Transverse colon (tissue), 4 donors: Measurements from ENCODE around the gene METTL24. TPM values are rescaled to one million over a fixed set of nuclear protein-coding genes. Genes with fewer than 3 reads are reported as not detected.
"Not testable (repeated sequence)": the region's sequence is repeated elsewhere in the genome, so short reads cannot be mapped to it uniquely, and the experiment has no call there.

Experiments used
- DNase-seq: peaks from one replicate; pipeline ENCODE4 v3.0.0-alpha.2; 2019
- H3K27ac ChIP-seq, 4 donors: fragments of 200-600 bp; sonication (generic); 2 replicates each; pipeline ENCODE4 v1.5.1; 2016 to 2018; ENCODE audit warnings: inconsistent platforms in 4 of 4
- H3K27me3 ChIP-seq: fragments of 200-600 bp; sonication (generic); 2 replicates; pipeline ENCODE4 v1.5.1; 2017; ENCODE audit warnings: inconsistent platforms
- H3K36me3 ChIP-seq, 4 donors: fragments of 200-600 bp; sonication (generic); 2 replicates each; pipeline ENCODE4 v1.5.1; 2017 to 2019; ENCODE audit warnings: inconsistent platforms in 4 of 4
- H3K4me1 ChIP-seq, 4 donors: fragments of 200-600 bp; sonication (generic); 2 replicates each; pipeline ENCODE4 v1.5.1; 2017 to 2020; ENCODE audit warnings: inconsistent platforms in 4 of 4
- H3K4me3 ChIP-seq, 4 donors: fragments of 200-600 bp; sonication (generic); 1 replicate in 1 of 4; 2 replicates in 3 of 4; pipeline versions ENCODE4 v1.5.1 to v1.6.1; 2017 to 2019; ENCODE audit warnings: inconsistent platforms in 4 of 4
- H3K9me3 ChIP-seq, 2 donors: fragments of 200-600 bp; sonication (generic); 2 replicates each; pipeline ENCODE4 v1.5.1; 2017 to 2019; ENCODE audit warnings: inconsistent platforms in 2 of 2
- EP300 ChIP-seq: sonication (generic); formaldehyde crosslinking; IDR thresholded peaks from one replicate; pipeline ENCODE4 v1.6.1; 2017; ENCODE audit warnings: antibody characterized with exemption, low read depth
- POLR2A ChIP-seq: fragments of 450-650 bp; IDR thresholded peaks from one replicate; pipeline ENCODE4 v1.6.1; 2016; ENCODE audit warnings: antibody characterized with exemption, mild to moderate bottlenecking, moderate library complexity
- POLR2AphosphoS5 ChIP-seq, 3 donors: sonication (generic); formaldehyde crosslinking; IDR thresholded peaks; one replicate each; pipeline ENCODE4 v1.6.1; 2016; ENCODE audit warnings: antibody characterized with exemption in 3 of 3
- WGBS, 2 donors: methylation state at CpG; one replicate each; pipeline ENCODE4 v1.1.5; 2018; ENCODE audit warnings: low coverage in 1 of 2; 5-methylcytosine and 5-hydroxymethylcytosine counted together
- in situ Hi-C, 4 donors: fragments of 200-750 bp; cut with MboI; loops; one replicate each; pipeline versions ENCODE4 v1.15.0 to v1.15.1; 2017; ENCODE audit warnings: low sequenced_read_pairs in 3 of 4, low pct_ligation_motif_present in 1 of 4, low pct_unique_long_range_greater_than_20kb in 1 of 4
- intact Hi-C: fragments of 100-400 bp; cut with DNase I; formaldehyde crosslinking; loops from one replicate; pipeline ENCODE4 v1.15.1; 2023; ENCODE audit warnings: low total_unique reads
- total RNA-seq, 4 donors: library from RNA; depleted of rRNA; stranded (reverse); fragments of >200 nt; gene quantifications; one replicate each; pipeline ENCODE4 v1.1.0, GENCODE V29; 2016
- TF ChIP-seq, protein P1 (sequence below), 5 experiments: fragments of 200-600 bp in 3 of 5; fragments of 450-650 bp in 2 of 5; sonication (generic) in 3 of 5; IDR thresholded peaks; 1 replicate in 2 of 5; 2 replicates in 3 of 5; pipeline ENCODE4 v1.5.1; 2016 to 2017; ENCODE audit warnings: antibody characterized with exemption in 5 of 5, inconsistent platforms in 3 of 5, mild to moderate bottlenecking in 2 of 5, moderate library complexity in 1 of 5

The METTL24 gene
- total RNA-seq, 4 donors from 2014 or later: 1.4 to 59.9 (median 14.7) TPM

DNA sequence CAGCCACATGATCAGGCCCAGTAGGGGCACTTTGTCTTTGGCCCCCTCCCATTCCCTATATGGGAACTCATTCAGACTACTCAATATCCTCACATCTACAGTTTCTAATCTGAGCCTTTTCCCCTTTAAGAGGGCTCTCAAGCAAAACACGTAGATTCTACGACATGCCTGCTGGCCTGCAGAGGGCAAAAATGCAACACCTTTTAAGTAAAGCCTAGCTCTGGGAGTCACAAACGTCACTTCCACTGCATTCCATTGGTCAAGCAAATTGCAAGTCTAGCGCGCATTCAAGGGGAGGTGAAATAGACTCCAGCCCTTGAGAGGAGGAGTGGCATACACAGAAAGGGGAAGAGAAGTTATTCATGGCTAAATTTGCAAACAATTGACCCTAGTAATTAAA, 107.3 kb downstream of the METTL24 start:
- intact Hi-C loops (no loop called here), in situ Hi-C loops (no loop called here)
- 75 to 80% methylated on average over 4 to 5 of the region's 5 CpGs for WGBS, 2 donors
- TF ChIP-seq POLR2AphosphoS5 (IDR thresholded peaks at IDR 0.05) (no peak), POLR2A (no peak), EP300 (no peak)
- TF ChIP-seq, protein P1, sequence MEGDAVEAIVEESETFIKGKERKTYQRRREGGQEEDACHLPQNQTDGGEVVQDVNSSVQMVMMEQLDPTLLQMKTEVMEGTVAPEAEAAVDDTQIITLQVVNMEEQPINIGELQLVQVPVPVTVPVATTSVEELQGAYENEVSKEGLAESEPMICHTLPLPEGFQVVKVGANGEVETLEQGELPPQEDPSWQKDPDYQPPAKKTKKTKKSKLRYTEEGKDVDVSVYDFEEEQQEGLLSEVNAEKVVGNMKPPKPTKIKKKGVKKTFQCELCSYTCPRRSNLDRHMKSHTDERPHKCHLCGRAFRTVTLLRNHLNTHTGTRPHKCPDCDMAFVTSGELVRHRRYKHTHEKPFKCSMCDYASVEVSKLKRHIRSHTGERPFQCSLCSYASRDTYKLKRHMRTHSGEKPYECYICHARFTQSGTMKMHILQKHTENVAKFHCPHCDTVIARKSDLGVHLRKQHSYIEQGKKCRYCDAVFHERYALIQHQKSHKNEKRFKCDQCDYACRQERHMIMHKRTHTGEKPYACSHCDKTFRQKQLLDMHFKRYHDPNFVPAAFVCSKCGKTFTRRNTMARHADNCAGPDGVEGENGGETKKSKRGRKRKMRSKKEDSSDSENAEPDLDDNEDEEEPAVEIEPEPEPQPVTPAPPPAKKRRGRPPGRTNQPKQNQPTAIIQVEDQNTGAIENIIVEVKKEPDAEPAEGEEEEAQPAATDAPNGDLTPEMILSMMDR (IDR thresholded peaks at IDR 0.05): no peak
- Histone ChIP-seq H3K27me3 (no peaks in the 10 kb centered on the region), H3K4me3 (no peak overlapping the region), H3K4me1 (no peaks in the 10 kb centered on the region), H3K9me3 (no peaks in the 10 kb centered on the region), H3K27ac (no peak overlapping the region), H3K36me3 (no peaks in the 10 kb centered on the region)
- DNase-seq: no peak

DNA sequence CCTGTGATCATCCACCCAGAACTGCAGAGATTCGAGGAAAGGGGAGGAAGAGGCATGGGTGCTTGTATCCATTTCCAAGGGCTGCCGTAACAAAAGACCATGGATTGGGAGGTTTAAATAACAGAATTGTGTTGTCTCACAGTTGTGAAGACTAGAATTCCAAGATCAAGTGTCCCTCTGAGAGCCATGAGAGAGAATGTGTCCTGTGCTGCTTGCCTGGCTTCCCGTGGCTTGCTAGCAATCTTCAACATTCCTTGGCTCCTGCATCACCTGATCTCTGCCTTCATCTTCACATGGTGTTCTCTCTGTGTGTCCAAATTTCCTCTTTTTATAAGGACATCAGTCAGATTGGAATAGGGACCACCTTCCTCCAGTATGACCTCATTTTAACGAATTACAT, 108.1 kb downstream of the METTL24 start:
- Histone ChIP-seq H3K4me3 (no peak overlapping the region), H3K9me3 (no peaks in the 10 kb centered on the region), H3K27me3 (no peaks in the 10 kb centered on the region), H3K4me1 (no peaks in the 10 kb centered on the region), H3K27ac (no peak overlapping the region), H3K36me3 (no peaks in the 10 kb centered on the region)
- DNase-seq: no peak
- in situ Hi-C loops: no loop called here
- intact Hi-C loops: no loop called here
- WGBS, 2 donors: 84 to 100% methylated on average over 2 to 4 of the region's 4 CpGs
- no peak for TF ChIP-seq POLR2A
- TF ChIP-seq EP300: no peak
- TF ChIP-seq, protein P1 (IDR thresholded peaks at IDR 0.05): no peak
- TF ChIP-seq POLR2AphosphoS5 (IDR thresholded peaks at IDR 0.05): no peak

DNA sequence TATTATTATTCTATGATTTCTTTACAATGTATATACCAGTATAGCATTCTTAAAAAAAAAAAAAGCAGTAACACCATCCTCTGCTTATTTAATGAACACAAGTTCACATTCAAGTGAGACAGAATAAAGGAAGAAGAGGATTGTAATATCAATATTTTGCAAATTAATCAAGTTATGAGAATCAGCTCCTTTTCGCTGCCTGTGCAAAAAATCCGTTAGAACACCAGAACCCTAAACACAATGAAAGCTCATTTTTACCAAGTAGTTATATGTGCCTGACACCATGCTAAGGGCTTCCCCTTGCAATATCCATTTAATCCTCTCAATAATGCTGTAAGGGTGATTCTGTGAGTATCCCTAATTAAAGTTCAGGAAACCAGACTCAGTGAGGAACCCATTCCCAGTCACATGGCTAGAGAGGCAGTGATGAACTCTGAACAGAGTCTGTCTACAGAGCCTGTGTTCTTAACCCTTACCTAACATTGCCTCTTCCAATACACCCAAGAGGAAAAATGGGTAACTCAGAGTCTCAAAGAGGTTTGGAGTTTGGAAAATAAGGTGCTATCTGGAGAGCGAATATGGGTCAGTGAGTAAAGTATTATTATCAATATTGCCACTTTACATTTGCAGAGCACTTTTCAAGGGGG, 111.1 kb downstream of the METTL24 start:
- TF ChIP-seq, protein P1 (IDR thresholded peaks at IDR 0.05): no peak
- no peak for TF ChIP-seq POLR2A
- TF ChIP-seq POLR2AphosphoS5 (IDR thresholded peaks at IDR 0.05): no peak
- no peak for TF ChIP-seq EP300
- Histone ChIP-seq H3K9me3 (no peaks in the 10 kb centered on the region), H3K27me3 (no peaks in the 10 kb centered on the region), H3K27ac (no peak overlapping the region), H3K4me1 (no peaks in the 10 kb centered on the region), H3K36me3 (no peaks in the 10 kb centered on the region), H3K4me3 (no peak overlapping the region)
- WGBS, 2 donors: 90 to 97% methylated on average over 3 of the region's 3 CpGs
- no peak for DNase-seq
- in situ Hi-C loops (no loop called here), intact Hi-C loops (no loop called here)

DNA sequence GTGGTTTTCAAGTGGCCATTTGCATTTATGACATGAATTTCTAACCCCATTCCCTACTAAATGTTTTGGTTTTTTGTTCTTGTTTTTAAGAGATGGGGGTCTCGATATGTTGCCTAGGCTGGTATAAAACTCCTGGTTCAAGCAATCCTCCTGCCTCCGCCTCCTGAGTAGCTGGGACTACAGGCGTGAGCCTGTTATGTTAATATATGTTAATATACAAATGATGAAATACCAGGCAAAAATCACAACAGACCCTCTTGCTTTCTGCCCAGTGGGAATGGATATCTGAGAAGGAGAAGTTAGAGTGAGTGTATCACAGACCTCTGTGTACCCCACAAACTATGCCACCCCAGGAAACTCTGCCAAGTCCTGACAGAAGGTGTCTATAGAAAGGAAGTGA, 111.8 kb downstream of the METTL24 start:
- in situ Hi-C loops: no loop called here
- Histone ChIP-seq H3K27ac (no peak overlapping the region), H3K4me3 (no peak overlapping the region), H3K4me1 (no peaks in the 10 kb centered on the region), H3K9me3 (no peaks in the 10 kb centered on the region), H3K36me3 (no peaks in the 10 kb centered on the region), H3K27me3 (no peaks in the 10 kb centered on the region)
- no peak for TF ChIP-seq EP300
- TF ChIP-seq POLR2A: no peak
- TF ChIP-seq, protein P1 (IDR thresholded peaks at IDR 0.05): no peak
- no peak for TF ChIP-seq POLR2AphosphoS5 (IDR thresholded peaks at IDR 0.05)
- 95 to 100% methylated on average over 3 of the region's 3 CpGs for WGBS, 2 donors
- intact Hi-C loops: no loop called here
- DNase-seq: no peak

DNA sequence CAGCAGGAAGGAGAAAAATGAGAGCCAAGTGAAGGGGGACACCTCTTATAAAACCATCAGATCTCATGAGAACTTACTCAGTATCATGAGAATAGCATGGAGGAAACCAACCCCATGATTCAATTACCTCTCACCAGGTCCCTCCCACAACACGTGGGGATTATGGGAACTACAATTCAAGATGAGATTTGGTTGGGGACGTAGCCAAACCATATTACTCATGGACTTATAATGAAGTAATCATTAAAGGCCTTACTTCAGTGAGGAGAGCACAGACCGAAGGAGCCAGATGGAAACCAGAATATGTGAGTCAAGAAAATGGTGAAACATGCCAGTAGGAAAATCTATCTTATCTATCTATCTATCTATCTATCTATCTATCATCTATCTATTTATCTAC, 113.5 kb downstream of the METTL24 start:
- H3K36me3 ChIP-seq, H3K27ac ChIP-seq, intact Hi-C loops, H3K27me3 ChIP-seq, H3K9me3 ChIP-seq, DNase-seq, in situ Hi-C loops, H3K4me3 ChIP-seq, H3K4me1 ChIP-seq: not testable (repeated sequence)
- 74 to 88% methylated on average over 3 of the region's 3 CpGs for WGBS, 2 donors
